Neural cell (in vitro differentiated cells): ENCODE results near the gene SUCLG1. TPM values are rescaled to one million over a fixed set of nuclear protein-coding genes. Genes with fewer than 3 reads are reported as not detected.

Experiments
- H2AFZ ChIP-seq: fragments of 200-600, 300-800 bp; sonication (generic), shearing (Covaris generic); 2 replicates; pipeline ENCODE4 v1.6.0; 2014; ENCODE audit warnings: low read depth, mild to moderate bottlenecking, antibody characterized with exemption, low read length, moderate library complexity
- H3F3A ChIP-seq: fragments of 200-600 bp; shearing (Covaris generic); 2 replicates; pipeline ENCODE4 v1.6.1; 2016; ENCODE audit warnings: mild to moderate bottlenecking, moderate library complexity, mixed read lengths, antibody characterized with exemption, low read length; ENCODE audit not compliant: insufficient read depth, poor library complexity, severe bottlenecking
- H3K27ac ChIP-seq: fragments of 200-600, 300-800 bp; sonication (generic), shearing (Covaris generic); 2 replicates; pipeline ENCODE4 v1.5.1; 2014; ENCODE audit warnings: mild to moderate bottlenecking, low read length, moderate library complexity
- H3K27me3 ChIP-seq: fragments of 300-800, 200-600 bp; sonication (generic), shearing (Covaris generic); 2 replicates; pipeline ENCODE4 v1.6.0; 2014; ENCODE audit warnings: mild to moderate bottlenecking, low read depth, low read length, moderate library complexity; ENCODE audit not compliant: insufficient read depth
- H3K36me3 ChIP-seq: fragments of 300-800, 200-600 bp; sonication (generic), shearing (Covaris generic); 2 replicates; pipeline ENCODE4 v1.5.1; 2014; ENCODE audit warnings: mild to moderate bottlenecking, antibody characterized with exemption, low read length, moderate library complexity; ENCODE audit not compliant: insufficient read depth
- H3K4me2 ChIP-seq: fragments of 300-800, 200-600 bp; sonication (generic), shearing (Covaris generic); 2 replicates; pipeline ENCODE4 v1.6.0; 2014; ENCODE audit warnings: mild to moderate bottlenecking, low read length
- H3K4me3 ChIP-seq: fragments of 300-800, 200-600 bp; sonication (generic), shearing (Covaris generic); 2 replicates; pipeline ENCODE4 v1.5.1; 2014; ENCODE audit warnings: mild to moderate bottlenecking, low read length, moderate library complexity
- H3K79me2 ChIP-seq: fragments of 200-600 bp; shearing (Covaris generic); replicated peaks from 2 replicates; pipeline ENCODE4 v1.6.0; 2014; ENCODE audit warnings: mild to moderate bottlenecking, low read length, moderate library complexity; ENCODE audit not compliant: insufficient read depth
- H3K9ac ChIP-seq: fragments of 300-800, 200-600 bp; sonication (generic), shearing (Covaris generic); 2 replicates; pipeline ENCODE4 v1.6.1; 2016; ENCODE audit warnings: mild to moderate bottlenecking, low read length, mixed read lengths
- H3K9me2 ChIP-seq: fragments of 200-600 bp; shearing (Covaris generic); 2 replicates; pipeline ENCODE4 v1.6.1; 2016; ENCODE audit warnings: mild to moderate bottlenecking, low read length, mixed read lengths; ENCODE audit not compliant: insufficient read depth
- H3K9me3 ChIP-seq: fragments of 200-600, 300-800 bp; sonication (generic), shearing (Covaris generic); 2 replicates; pipeline ENCODE4 v1.6.1; 2016; ENCODE audit warnings: mild to moderate bottlenecking, mixed run types, low read length, moderate library complexity, mixed read lengths
- H4K20me1 ChIP-seq: fragments of 200-600 bp; shearing (Covaris generic); 2 replicates; pipeline ENCODE4 v1.6.1; 2016; ENCODE audit warnings: mild to moderate bottlenecking, mixed run types; ENCODE audit not compliant: insufficient read depth
- EP300 ChIP-seq: fragments of 450-650 bp; conservative IDR thresholded peaks from 2 replicates; pipeline ENCODE4 v1.6.1; 2014; ENCODE audit warnings: antibody characterized with exemption, mild to moderate bottlenecking, moderate library complexity; ENCODE audit not compliant: poor library complexity, severe bottlenecking
- EZH2 ChIP-seq: fragments of 200-600, 300-800 bp; shearing (Covaris generic), sonication (generic); IDR thresholded peaks from 2 replicates; pipeline ENCODE4 v1.6.1; 2014; ENCODE audit warnings: antibody characterized with exemption, low read length, borderline replicate concordance, mild to moderate bottlenecking; ENCODE audit not compliant: insufficient read depth, poor library complexity, severe bottlenecking
- MXI1 ChIP-seq: fragments of 450-650 bp; conservative IDR thresholded peaks from 2 replicates; pipeline ENCODE4 v1.6.1; 2014; ENCODE audit warnings: antibody characterized with exemption, mild to moderate bottlenecking; ENCODE audit not compliant: poor library complexity, severe bottlenecking
- POLR2AphosphoS5 ChIP-seq: IDR thresholded peaks from 2 replicates; pipeline ENCODE4 v1.6.1; 2012
- RAD21 ChIP-seq: fragments of 450-650 bp; conservative IDR thresholded peaks from 2 replicates; pipeline ENCODE4 v1.6.1; 2014; ENCODE audit warnings: antibody characterized with exemption, mild to moderate bottlenecking, moderate library complexity
- SMC3 ChIP-seq: fragments of 450-650 bp; conservative IDR thresholded peaks from 2 replicates; pipeline ENCODE4 v1.6.1; 2014; ENCODE audit warnings: antibody characterized with exemption, mild to moderate bottlenecking, moderate library complexity; ENCODE audit not compliant: poor library complexity
- TAF1 ChIP-seq: IDR thresholded peaks from 2 replicates; pipeline ENCODE4 v1.6.1; 2012; ENCODE audit warnings: low read depth
- polyA plus RNA-seq: library from polyadenylated mRNA; depleted of rRNA; stranded (reverse); fragments of >200 nt; gene quantifications from 2 replicates; pipeline ENCODE4 v1.2.3, GENCODE V29; 2014
- TF ChIP-seq, protein P1 (sequence below): fragments of 450-650 bp; IDR thresholded peaks from 2 replicates; pipeline ENCODE4 v1.5.1; 2014; ENCODE audit warnings: antibody characterized with exemption, mild to moderate bottlenecking, moderate library complexity; ENCODE audit not compliant: poor library complexity, severe bottlenecking
- TF ChIP-seq, protein P2 (sequence below): IDR thresholded peaks from 2 replicates; pipeline ENCODE4 v1.6.1; 2012; ENCODE audit warnings: borderline replicate concordance

The SUCLG1 gene
- polyA plus RNA-seq, 1 donor from 2014 or later = 135 TPM

DNA sequence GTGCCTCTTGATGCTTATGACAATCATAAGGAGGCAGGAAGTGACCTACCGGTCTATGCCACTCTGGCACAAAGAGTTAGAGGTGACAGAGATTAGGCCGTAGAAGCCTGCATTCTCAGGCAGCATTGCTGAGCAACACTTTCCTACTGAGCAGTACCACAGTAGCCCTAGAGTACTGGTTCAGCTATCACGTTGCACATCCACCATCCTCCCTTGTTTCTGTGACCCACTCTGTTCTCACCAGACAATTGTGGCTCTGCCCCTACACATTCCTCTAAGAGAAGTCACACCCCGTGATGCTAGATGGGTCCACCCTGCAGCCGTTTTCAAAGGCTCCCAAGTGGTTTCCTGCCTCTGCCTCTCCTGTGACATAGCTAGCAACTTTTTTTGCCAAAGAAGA lies 22.6 kb upstream of the SUCLG1 start:
- no peaks in the 10 kb centered on the region for H3F3A ChIP-seq
- no peak overlapping the region for H3K4me2 ChIP-seq
- no peak overlapping the region for H2AFZ ChIP-seq
- H3K4me3 ChIP-seq = no peak overlapping the region
- H3K36me3 ChIP-seq = no peaks in the 10 kb centered on the region
- no peaks in the 10 kb centered on the region for H3K27me3 ChIP-seq
- no peaks in the 10 kb centered on the region for H4K20me1 ChIP-seq
- no peak overlapping the region for H3K9ac ChIP-seq
- no peaks in the 10 kb centered on the region for H3K9me3 ChIP-seq
- no peak for TF ChIP-seq MXI1
- no peak for TF ChIP-seq EP300
- TF ChIP-seq, protein P1, sequence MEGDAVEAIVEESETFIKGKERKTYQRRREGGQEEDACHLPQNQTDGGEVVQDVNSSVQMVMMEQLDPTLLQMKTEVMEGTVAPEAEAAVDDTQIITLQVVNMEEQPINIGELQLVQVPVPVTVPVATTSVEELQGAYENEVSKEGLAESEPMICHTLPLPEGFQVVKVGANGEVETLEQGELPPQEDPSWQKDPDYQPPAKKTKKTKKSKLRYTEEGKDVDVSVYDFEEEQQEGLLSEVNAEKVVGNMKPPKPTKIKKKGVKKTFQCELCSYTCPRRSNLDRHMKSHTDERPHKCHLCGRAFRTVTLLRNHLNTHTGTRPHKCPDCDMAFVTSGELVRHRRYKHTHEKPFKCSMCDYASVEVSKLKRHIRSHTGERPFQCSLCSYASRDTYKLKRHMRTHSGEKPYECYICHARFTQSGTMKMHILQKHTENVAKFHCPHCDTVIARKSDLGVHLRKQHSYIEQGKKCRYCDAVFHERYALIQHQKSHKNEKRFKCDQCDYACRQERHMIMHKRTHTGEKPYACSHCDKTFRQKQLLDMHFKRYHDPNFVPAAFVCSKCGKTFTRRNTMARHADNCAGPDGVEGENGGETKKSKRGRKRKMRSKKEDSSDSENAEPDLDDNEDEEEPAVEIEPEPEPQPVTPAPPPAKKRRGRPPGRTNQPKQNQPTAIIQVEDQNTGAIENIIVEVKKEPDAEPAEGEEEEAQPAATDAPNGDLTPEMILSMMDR = no peak
- H3K79me2 ChIP-seq = no peaks in the 10 kb centered on the region
- H3K27ac ChIP-seq = no peak overlapping the region
- no peaks in the 10 kb centered on the region for H3K9me2 ChIP-seq

DNA sequence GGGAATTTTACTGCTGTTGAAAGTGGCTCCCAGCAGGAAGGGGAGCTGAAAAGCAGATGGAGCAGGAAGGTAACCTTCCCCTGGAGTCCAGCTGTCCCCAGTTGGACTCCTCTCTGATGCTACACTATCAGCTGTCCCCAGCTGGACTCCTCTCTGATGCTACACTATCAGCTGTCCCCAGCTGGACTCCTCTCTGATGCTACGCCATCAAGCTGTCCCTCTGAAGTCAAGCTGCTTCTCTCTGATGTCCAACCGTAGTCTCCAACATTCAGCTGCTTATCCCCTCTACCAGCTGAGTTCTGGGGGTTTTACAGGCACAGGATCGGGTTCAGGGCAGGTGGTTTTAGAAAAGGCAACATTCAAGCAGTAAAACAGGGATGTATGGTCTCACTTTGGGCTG lies 19.8 kb upstream of the SUCLG1 start:
- H3K9ac ChIP-seq = no peak overlapping the region
- no peaks in the 10 kb centered on the region for H3K9me2 ChIP-seq
- no peak overlapping the region for H2AFZ ChIP-seq
- no peak overlapping the region for H3K4me3 ChIP-seq
- no peaks in the 10 kb centered on the region for H3K9me3 ChIP-seq
- H3K36me3 ChIP-seq = no peaks in the 10 kb centered on the region
- H3K79me2 ChIP-seq = no peaks in the 10 kb centered on the region
- H3K4me2 ChIP-seq = no peak overlapping the region
- no peaks in the 10 kb centered on the region for H3K27me3 ChIP-seq
- no peaks in the 10 kb centered on the region for H3F3A ChIP-seq
- H3K27ac ChIP-seq = no peak overlapping the region
- no peaks in the 10 kb centered on the region for H4K20me1 ChIP-seq
- TF ChIP-seq POLR2AphosphoS5 = no peak
- no peak for TF ChIP-seq EP300
- no peak for TF ChIP-seq EZH2
- no peak for TF ChIP-seq SMC3
- no peak for TF ChIP-seq MXI1
- TF ChIP-seq TAF1 = no peak
- TF ChIP-seq, protein P1 = no peak
- TF ChIP-seq, protein P2, sequence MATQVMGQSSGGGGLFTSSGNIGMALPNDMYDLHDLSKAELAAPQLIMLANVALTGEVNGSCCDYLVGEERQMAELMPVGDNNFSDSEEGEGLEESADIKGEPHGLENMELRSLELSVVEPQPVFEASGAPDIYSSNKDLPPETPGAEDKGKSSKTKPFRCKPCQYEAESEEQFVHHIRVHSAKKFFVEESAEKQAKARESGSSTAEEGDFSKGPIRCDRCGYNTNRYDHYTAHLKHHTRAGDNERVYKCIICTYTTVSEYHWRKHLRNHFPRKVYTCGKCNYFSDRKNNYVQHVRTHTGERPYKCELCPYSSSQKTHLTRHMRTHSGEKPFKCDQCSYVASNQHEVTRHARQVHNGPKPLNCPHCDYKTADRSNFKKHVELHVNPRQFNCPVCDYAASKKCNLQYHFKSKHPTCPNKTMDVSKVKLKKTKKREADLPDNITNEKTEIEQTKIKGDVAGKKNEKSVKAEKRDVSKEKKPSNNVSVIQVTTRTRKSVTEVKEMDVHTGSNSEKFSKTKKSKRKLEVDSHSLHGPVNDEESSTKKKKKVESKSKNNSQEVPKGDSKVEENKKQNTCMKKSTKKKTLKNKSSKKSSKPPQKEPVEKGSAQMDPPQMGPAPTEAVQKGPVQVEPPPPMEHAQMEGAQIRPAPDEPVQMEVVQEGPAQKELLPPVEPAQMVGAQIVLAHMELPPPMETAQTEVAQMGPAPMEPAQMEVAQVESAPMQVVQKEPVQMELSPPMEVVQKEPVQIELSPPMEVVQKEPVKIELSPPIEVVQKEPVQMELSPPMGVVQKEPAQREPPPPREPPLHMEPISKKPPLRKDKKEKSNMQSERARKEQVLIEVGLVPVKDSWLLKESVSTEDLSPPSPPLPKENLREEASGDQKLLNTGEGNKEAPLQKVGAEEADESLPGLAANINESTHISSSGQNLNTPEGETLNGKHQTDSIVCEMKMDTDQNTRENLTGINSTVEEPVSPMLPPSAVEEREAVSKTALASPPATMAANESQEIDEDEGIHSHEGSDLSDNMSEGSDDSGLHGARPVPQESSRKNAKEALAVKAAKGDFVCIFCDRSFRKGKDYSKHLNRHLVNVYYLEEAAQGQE = no peak
- no peak for TF ChIP-seq RAD21
